HG02938 (cell line): ENCODE results near the gene HBZ.
"Not testable (repeated sequence)": the region's sequence is repeated elsewhere in the genome, so short reads cannot be mapped to it uniquely, and the experiment has no call there.

ENCODE experiments used
- ATAC-seq: cut with Tn5 transposase; IDR thresholded peaks from one replicate; pipeline ENCODE4 v1.9.1; 2021; ENCODE audit warnings: mild to moderate bottlenecking, moderate library complexity; ENCODE audit not compliant: unreplicated experiment

Gene HBZ

GRCh38 chr16:133716-134115 is 18.7 kb upstream of the HBZ start:
- no peak for ATAC-seq

- no peak for ATAC-seq
Observed at GRCh38 chr16:138049-138417, 14.4 kb upstream of the HBZ start.

GRCh38 chr16:140175-140857 is 12.1 kb upstream of the HBZ start:
- ATAC-seq, result no peak

- ATAC-seq, result no peak
Observed at GRCh38 chr16:142405-142967, 10.0 kb upstream of the HBZ start.

- ATAC-seq, result no peak
Observed at GRCh38 chr16:143047-143446, 9.4 kb upstream of the HBZ start.

- ATAC-seq, result no peak
Observed at GRCh38 chr16:143456-143855, 9.0 kb upstream of the HBZ start.

- no peak for ATAC-seq
Observed at GRCh38 chr16:144797-145252, 7.6 kb upstream of the HBZ start.

- no peak for ATAC-seq
Observed at GRCh38 chr16:146646-147045, 5.8 kb upstream of the HBZ start.

- no peak for ATAC-seq
Observed at GRCh38 chr16:149024-149660, 3.3 kb upstream of the HBZ start.

- ATAC-seq, result not testable (repeated sequence)
Observed at GRCh38 chr16:153129-153521, 681 bp downstream of the HBZ start.

- not testable (repeated sequence) for ATAC-seq
Observed at GRCh38 chr16:153550-154216, 1.2 kb downstream of the HBZ start.

GRCh38 chr16:154217-155030 is 2.0 kb downstream of the HBZ start:
- no peak for ATAC-seq

GRCh38 chr16:155031-155398 is 2.6 kb downstream of the HBZ start:
- ATAC-seq, result no peak

GRCh38 chr16:159136-159849 is 6.8 kb downstream of the HBZ start:
- no peak for ATAC-seq

- ATAC-seq, result not testable (repeated sequence)
Observed at GRCh38 chr16:160242-160641, 7.8 kb downstream of the HBZ start.

GRCh38 chr16:160691-161190 is 8.3 kb downstream of the HBZ start:
- ATAC-seq, result no peak

GRCh38 chr16:162271-162991 is 10.0 kb downstream of the HBZ start:
- no peak for ATAC-seq

GRCh38 chr16:163139-163538 is 10.7 kb downstream of the HBZ start:
- not testable (repeated sequence) for ATAC-seq

GRCh38 chr16:163696-164095 is 11.3 kb downstream of the HBZ start:
- not testable (repeated sequence) for ATAC-seq
